H1 (cell line): Measurements from ENCODE around the gene C1orf52. TPM values are rescaled to one million over a fixed set of nuclear protein-coding genes. Genes with fewer than 3 reads are reported as not detected.

Experiments used
- CBX5 ChIP-seq: fragments of 300-800, 300-1000 bp; sonication (generic); IDR thresholded peaks from 2 replicates; pipeline ENCODE4 v1.7.1; 2016; ENCODE audit warnings: antibody characterized with exemption, low read length, low read depth
- CHD7 ChIP-seq: fragments of 300-600 bp; sonication (generic); IDR thresholded peaks from 2 replicates; pipeline ENCODE4 v1.7.1; 2012; ENCODE audit warnings: low read length, moderate library complexity, mild to moderate bottlenecking, inconsistent platforms; ENCODE audit not compliant: insufficient replicate concordance
- KDM5A ChIP-seq: fragments of 200-600 bp; IDR thresholded peaks from 2 replicates; pipeline ENCODE4 v1.7.1; 2012; ENCODE audit warnings: mild to moderate bottlenecking, low read length, inconsistent platforms, mixed read lengths
- polyA plus RNA-seq, 7 experiments: library from polyadenylated mRNA; depleted of rRNA in 3 of 7; stranded (reverse) in 5 of 7; unstranded in 2 of 7; fragments of >200 nt in 5 of 7; fragments of 200-250 nt in 2 of 7; gene quantifications; 1 replicate in 5 of 7; 2 replicates in 1 of 7; 4 replicates in 1 of 7; pipeline versions ENCODE4 v1.2.1 to v1.2.3, GENCODE V29; 2011 to 2013; ENCODE audit warnings: missing spikeins in 2 of 7, mixed read lengths in 2 of 7
- total RNA-seq: library from RNA; stranded (reverse); fragmentation: NEBNext Ultra II Directional; extraction: Animal tissue kit (Norgen Biotek cat#: 25700); gene quantifications from 2 replicates; pipeline ENCODE4 v1.2.1, GENCODE V29; 2021

C1orf52 gene
- total and polyA plus RNA-seq, 2 of the 8 experiments (the other 6 are each of a cell fraction or from before 2014, with no cell fraction given): 29.2 to 39.1 TPM

- no peak for TF ChIP-seq CHD7
- no peak for TF ChIP-seq CBX5
- TF ChIP-seq KDM5A: no peak
Measured at GRCh38 chr1:85303440-85304162, 44.1 kb upstream of the C1orf52 start (continued).
